ENCODE data around the gene CHD9NB.

CHD9NB gene

GRCh38 chr16:53007095-53007494, 45.6 kb downstream of the CHD9NB start:
- Histone ChIP-seq H3K4me3 (ENCODE audit: low read depth, low read length) (no peak overlapping the region), H3K9me3 (no peaks in the 10 kb centered on the region), H3K36me3 (no peaks in the 10 kb centered on the region), H3K4me1 (no peaks in the 10 kb centered on the region), H3K27me3 (no peaks in the 10 kb centered on the region)
- TF ChIP-seq, protein P1, sequence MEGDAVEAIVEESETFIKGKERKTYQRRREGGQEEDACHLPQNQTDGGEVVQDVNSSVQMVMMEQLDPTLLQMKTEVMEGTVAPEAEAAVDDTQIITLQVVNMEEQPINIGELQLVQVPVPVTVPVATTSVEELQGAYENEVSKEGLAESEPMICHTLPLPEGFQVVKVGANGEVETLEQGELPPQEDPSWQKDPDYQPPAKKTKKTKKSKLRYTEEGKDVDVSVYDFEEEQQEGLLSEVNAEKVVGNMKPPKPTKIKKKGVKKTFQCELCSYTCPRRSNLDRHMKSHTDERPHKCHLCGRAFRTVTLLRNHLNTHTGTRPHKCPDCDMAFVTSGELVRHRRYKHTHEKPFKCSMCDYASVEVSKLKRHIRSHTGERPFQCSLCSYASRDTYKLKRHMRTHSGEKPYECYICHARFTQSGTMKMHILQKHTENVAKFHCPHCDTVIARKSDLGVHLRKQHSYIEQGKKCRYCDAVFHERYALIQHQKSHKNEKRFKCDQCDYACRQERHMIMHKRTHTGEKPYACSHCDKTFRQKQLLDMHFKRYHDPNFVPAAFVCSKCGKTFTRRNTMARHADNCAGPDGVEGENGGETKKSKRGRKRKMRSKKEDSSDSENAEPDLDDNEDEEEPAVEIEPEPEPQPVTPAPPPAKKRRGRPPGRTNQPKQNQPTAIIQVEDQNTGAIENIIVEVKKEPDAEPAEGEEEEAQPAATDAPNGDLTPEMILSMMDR (IDR thresholded peaks at IDR 0.05; ENCODE audit: low read depth, low read length) = no peak
- no peak for DNase-seq

DNA sequence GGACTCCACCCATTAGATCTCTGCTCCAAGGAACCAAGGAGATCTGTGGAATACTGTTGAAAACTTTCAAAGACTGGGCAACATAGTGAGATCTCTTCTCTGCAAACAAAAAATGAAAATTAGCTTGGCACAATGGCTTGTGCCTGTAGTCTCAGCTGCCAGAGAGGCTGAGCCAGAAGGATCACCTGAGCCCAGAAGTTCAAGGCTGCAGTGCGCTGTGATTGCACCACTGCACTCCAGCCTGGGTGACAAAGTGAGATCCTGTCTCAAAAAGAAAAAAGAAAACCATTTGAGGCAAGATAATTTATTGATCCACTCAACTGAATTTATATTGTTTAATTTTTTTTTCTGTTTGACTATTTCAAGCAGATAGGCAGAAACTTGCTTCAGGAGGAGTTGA, 54.8 kb downstream of the CHD9NB start:
- Histone ChIP-seq H3K27me3 (no peaks in the 10 kb centered on the region), H3K4me3 (ENCODE audit: low read depth, low read length) (no peak overlapping the region), H3K36me3 (no peaks in the 10 kb centered on the region), H3K4me1 (no peaks in the 10 kb centered on the region), H3K9me3 (no peaks in the 10 kb centered on the region)
- no peak for DNase-seq
- TF ChIP-seq, protein P1 (IDR thresholded peaks at IDR 0.05; ENCODE audit: low read depth, low read length) = no peak

DNA sequence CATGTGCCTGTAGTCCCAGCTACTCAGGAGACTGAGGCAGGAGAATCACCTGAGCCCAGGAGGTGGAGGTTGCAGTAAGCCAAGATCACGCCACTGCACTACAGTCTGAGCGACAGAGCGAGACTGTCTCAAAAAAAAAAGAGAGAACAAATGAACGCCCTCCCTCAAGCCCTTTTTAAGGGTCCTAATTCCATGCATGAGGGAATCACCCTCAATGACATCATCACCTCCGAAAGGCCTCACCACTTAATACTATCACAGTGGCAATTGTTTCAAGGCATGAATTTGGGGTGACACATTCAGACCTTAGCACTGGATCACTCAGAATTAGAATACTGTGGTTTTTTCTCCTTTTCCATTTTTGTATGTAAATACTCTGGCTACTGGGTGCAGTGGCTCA, 57.8 kb downstream of the CHD9NB start:
- H3K27me3 ChIP-seq = no peaks in the 10 kb centered on the region
- H3K4me1 ChIP-seq = no peaks in the 10 kb centered on the region
- no peak for DNase-seq
- TF ChIP-seq, protein P1 (IDR thresholded peaks at IDR 0.05; ENCODE audit: low read depth, low read length) = no peak
- no peaks in the 10 kb centered on the region for H3K36me3 ChIP-seq
- no peaks in the 10 kb centered on the region for H3K9me3 ChIP-seq
- H3K4me3 ChIP-seq (ENCODE audit: low read depth, low read length) = no peak overlapping the region

GRCh38 chr16:52993179-52993578, 59.5 kb downstream of the CHD9NB start:
- no peaks in the 10 kb centered on the region for H3K4me1 ChIP-seq
- H3K9me3 ChIP-seq = no peaks in the 10 kb centered on the region
- no peaks in the 10 kb centered on the region for H3K27me3 ChIP-seq
- no peak for DNase-seq
- H3K4me3 ChIP-seq (ENCODE audit: low read depth, low read length) = no peak overlapping the region
- TF ChIP-seq, protein P1 (IDR thresholded peaks at IDR 0.05; ENCODE audit: low read depth, low read length) = no peak
- no peaks in the 10 kb centered on the region for H3K36me3 ChIP-seq

GRCh38 chr16:52991572-52991971, 61.1 kb downstream of the CHD9NB start:
- DNase-seq = no peak
- Histone ChIP-seq H3K27me3 (no peaks in the 10 kb centered on the region), H3K4me3 (ENCODE audit: low read depth, low read length) (no peak overlapping the region), H3K36me3 (no peaks in the 10 kb centered on the region), H3K4me1 (no peaks in the 10 kb centered on the region), H3K9me3 (no peaks in the 10 kb centered on the region)
- TF ChIP-seq, protein P1 (IDR thresholded peaks at IDR 0.05; ENCODE audit: low read depth, low read length) = no peak

Measured in BE2C (cell line).